ENCODE data around the gene CYP2U1. TPM values are rescaled to one million over a fixed set of nuclear protein-coding genes. Genes with fewer than 3 reads are reported as not detected.

The CYP2U1 gene
- total RNA-seq, 1 donor from 2014 or later = 11.0 TPM

DNA sequence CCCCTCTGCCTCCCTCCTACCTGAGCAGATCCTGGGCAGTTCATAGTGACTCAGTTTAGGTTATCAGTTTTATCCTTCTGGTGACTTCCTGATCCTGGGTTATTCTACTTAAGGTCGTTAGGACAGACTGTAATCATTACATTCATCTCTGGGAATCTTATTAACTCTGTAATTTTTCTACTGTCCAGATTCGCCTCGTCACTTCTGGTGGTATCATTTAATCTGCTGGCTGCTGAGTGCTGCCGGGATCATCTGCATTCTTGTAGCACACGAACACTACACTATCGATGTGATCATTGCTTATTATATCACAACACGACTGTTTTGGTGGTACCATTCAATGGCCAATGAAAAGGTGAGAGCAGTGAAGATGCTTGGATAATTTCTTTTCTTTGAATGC, 23.0 kb upstream of the CYP2U1 start:
- Histone ChIP-seq H3K36me3 (peaks cover 35% of the 10 kb centered on the region), H3K9me3 (no peaks in the 10 kb centered on the region), H3K27ac (no peak overlapping the region), H3K4me3 (no peak overlapping the region), H3K27me3 (ENCODE audit: low read depth) (no peaks in the 10 kb centered on the region), H3K4me1 (peaks cover 4% of the 10 kb centered on the region)
- TF ChIP-seq, protein P1, sequence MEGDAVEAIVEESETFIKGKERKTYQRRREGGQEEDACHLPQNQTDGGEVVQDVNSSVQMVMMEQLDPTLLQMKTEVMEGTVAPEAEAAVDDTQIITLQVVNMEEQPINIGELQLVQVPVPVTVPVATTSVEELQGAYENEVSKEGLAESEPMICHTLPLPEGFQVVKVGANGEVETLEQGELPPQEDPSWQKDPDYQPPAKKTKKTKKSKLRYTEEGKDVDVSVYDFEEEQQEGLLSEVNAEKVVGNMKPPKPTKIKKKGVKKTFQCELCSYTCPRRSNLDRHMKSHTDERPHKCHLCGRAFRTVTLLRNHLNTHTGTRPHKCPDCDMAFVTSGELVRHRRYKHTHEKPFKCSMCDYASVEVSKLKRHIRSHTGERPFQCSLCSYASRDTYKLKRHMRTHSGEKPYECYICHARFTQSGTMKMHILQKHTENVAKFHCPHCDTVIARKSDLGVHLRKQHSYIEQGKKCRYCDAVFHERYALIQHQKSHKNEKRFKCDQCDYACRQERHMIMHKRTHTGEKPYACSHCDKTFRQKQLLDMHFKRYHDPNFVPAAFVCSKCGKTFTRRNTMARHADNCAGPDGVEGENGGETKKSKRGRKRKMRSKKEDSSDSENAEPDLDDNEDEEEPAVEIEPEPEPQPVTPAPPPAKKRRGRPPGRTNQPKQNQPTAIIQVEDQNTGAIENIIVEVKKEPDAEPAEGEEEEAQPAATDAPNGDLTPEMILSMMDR (IDR thresholded peaks at IDR 0.05) = no peak
- no peak for DNase-seq
- no peak for ATAC-seq
- intact Hi-C loops (cut with DNase I) = no loop called here

DNA sequence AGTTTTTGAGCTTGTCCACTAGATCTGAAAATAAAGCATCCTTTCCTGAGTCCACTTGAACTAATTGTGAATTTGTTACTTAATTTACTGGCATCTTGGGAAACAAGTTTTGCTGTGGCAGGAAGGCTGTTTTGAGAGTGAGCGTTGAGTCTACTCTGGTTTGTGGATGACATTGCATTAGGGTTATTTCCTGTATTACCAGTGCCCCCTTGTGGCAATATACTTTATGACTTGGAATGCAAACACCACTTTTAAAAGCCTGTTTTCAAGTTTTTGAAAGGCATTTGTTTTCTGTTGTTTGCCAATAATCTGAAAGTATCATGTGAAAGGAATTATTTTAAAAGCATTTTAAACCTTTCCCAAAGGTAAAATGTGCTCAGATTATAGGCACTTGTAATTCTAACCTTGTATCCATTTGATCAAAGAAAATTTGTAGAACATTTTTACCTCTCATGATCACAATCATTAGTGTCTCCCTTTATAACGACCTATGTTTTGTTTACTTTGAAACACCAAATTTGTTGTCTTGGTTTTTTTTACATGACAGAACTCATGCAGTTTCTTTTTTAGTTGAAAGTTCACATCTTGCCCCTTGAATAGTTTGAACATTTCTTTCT, 18.0 kb upstream of the CYP2U1 start:
- H3K27me3 ChIP-seq (ENCODE audit: low read depth) = no peaks in the 10 kb centered on the region
- no peak overlapping the region for H3K27ac ChIP-seq
- H3K36me3 ChIP-seq = peaks cover 36% of the 10 kb centered on the region
- ATAC-seq (peak; percentile 89 to 91), DNase-seq (no peak)
- TF ChIP-seq, protein P1 (IDR thresholded peaks at IDR 0.05) = peak; percentile 83
- H3K4me1 ChIP-seq = peaks cover 4% of the 10 kb centered on the region
- H3K9me3 ChIP-seq = no peaks in the 10 kb centered on the region
- intact Hi-C loops (cut with DNase I) = loop anchor here (5.0 kb wide), 2 partner anchors 86 to 156 kb away; no protein-coding TSS in a partner anchor
- no peak overlapping the region for H3K4me3 ChIP-seq

DNA sequence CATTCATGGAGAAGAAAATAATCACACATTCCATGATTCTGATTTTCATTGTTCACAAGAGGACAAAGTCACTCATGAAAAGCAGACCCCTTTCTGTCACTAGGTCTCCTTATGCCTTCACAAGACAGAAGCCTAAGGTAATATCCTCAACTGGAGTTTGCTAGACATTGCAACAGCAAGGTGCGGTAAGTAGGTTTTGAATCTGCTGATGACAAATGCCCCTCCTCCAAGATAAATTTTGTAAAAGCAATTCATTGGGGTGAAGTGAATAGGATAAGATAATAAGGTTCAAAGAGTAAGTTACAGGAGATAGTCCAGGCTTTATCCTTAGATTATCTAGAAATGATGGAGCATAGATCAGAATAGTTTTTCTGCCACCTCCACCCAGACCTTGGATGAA, 16.1 kb upstream of the CYP2U1 start:
- TF ChIP-seq, protein P1 (IDR thresholded peaks at IDR 0.05) = no peak
- ATAC-seq (no peak), DNase-seq (no peak)
- no peak overlapping the region for H3K27ac ChIP-seq
- H3K36me3 ChIP-seq = peaks cover 18% of the 10 kb centered on the region
- H3K4me1 ChIP-seq = peaks cover 4% of the 10 kb centered on the region
- H3K9me3 ChIP-seq = peaks cover 12% of the 10 kb centered on the region
- H3K4me3 ChIP-seq = no peak overlapping the region
- H3K27me3 ChIP-seq (ENCODE audit: low read depth) = no peaks in the 10 kb centered on the region
- intact Hi-C loops (cut with DNase I) = no loop called here

DNA sequence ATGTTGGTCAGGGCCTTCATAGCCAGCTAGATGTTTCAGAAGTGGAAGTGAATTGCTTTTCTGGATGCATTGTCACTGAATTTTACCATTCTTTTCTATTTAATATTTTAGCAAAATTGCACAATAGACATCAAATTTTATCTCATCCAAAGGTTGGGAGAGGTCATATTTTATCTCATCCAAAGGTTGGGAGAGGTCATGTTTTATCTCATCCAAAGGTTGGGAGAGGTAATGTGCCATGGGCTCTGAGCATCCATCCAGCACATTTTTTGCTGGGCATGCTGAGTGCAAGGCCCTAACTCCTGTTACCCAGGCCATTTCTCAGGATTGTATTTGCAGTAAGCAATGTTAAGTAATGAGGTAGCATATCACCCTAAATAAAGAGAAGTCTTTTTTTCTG, 14.7 kb upstream of the CYP2U1 start:
- no peak for DNase-seq
- Histone ChIP-seq H3K27ac (no peak overlapping the region), H3K4me1 (peaks cover 4% of the 10 kb centered on the region), H3K9me3 (peaks cover 18% of the 10 kb centered on the region), H3K4me3 (no peak overlapping the region), H3K27me3 (ENCODE audit: low read depth) (no peaks in the 10 kb centered on the region), H3K36me3 (peaks cover 10% of the 10 kb centered on the region)
- TF ChIP-seq, protein P1 (IDR thresholded peaks at IDR 0.05) = no peak
- intact Hi-C loops (cut with DNase I) = no loop called here
- no peak for ATAC-seq

DNA sequence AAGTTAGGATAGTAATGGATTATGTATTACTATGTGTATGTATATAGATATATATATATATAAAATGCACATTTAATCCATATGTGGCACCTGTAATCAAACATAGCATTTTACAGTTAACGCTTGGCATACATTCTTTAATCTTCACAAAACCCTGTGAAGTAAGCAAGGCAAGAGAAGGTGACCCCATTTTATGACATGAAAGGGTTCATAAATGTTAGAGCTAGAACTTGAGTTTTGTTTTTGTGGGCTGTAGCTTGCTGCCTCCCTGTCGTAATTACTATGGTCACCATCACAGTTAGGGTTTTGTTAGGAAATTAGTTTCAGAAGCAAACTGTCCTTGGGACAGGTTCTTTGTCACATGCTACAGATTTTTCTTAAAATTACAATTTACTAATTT, 13.8 kb upstream of the CYP2U1 start:
- H3K9me3 ChIP-seq = peaks cover 18% of the 10 kb centered on the region
- DNase-seq (no peak), ATAC-seq (no peak)
- TF ChIP-seq, protein P1 (IDR thresholded peaks at IDR 0.05) = no peak
- H3K36me3 ChIP-seq = peaks cover 10% of the 10 kb centered on the region
- peaks cover 4% of the 10 kb centered on the region for H3K4me1 ChIP-seq
- intact Hi-C loops (cut with DNase I) = no loop called here
- no peak overlapping the region for H3K27ac ChIP-seq
- H3K4me3 ChIP-seq = no peak overlapping the region
- H3K27me3 ChIP-seq (ENCODE audit: low read depth) = no peaks in the 10 kb centered on the region
